Ascending aorta (tissue), 2 donors: ENCODE data around the gene KIRREL1. TPM values are rescaled to one million over a fixed set of nuclear protein-coding genes. Genes with fewer than 3 reads are reported as not detected.

ENCODE experiments used
- DNase-seq, 2 donors: peaks; one replicate each; pipeline ENCODE4 v3.0.0-alpha.2; 2019; ENCODE audit warnings: low spot score in 2 of 2
- H3K27ac ChIP-seq, 2 donors: fragments of 200-600 bp; sonication (generic); one replicate each; pipeline ENCODE4 v1.5.1; 2016 to 2017; ENCODE audit warnings: mild to moderate bottlenecking in 1 of 2
- H3K27me3 ChIP-seq: fragments of 200-600 bp; sonication (generic); one replicate; pipeline ENCODE4 v1.5.1; 2017
- H3K36me3 ChIP-seq, 2 donors: fragments of 200-600 bp; sonication (generic); one replicate each; pipeline ENCODE4 v1.5.1; 2016
- H3K4me1 ChIP-seq, 2 donors: fragments of 200-600 bp; sonication (generic); one replicate each; pipeline ENCODE4 v1.5.1; 2016 to 2017; ENCODE audit warnings: mild to moderate bottlenecking in 1 of 2
- H3K4me3 ChIP-seq, 2 donors: fragments of 200-600 bp; sonication (generic); one replicate each; pipeline ENCODE4 v1.5.1; 2016 to 2017; ENCODE audit warnings: mild to moderate bottlenecking in 1 of 2
- H3K9me3 ChIP-seq, 2 donors: fragments of 200-600 bp; sonication (generic); one replicate each; pipeline ENCODE4 v1.5.1; 2016
- intact Hi-C: fragments of 100-400 bp; cut with DNase I; formaldehyde crosslinking; loops from one replicate; pipeline ENCODE4 v1.15.1; 2023
- total RNA-seq: library from RNA; depleted of rRNA; stranded (reverse); fragments of >200 nt; gene quantifications from one replicate; pipeline ENCODE4 v1.1.0, GENCODE V29; 2016
- TF ChIP-seq, protein P1 (sequence below), 3 experiments: fragments of 200-600 bp in 2 of 3; fragments of 450-650 bp in 1 of 3; sonication (generic) in 2 of 3; IDR thresholded peaks; one replicate each; pipeline ENCODE4 v1.5.1; 2016 to 2019; ENCODE audit warnings: antibody characterized with exemption in 3 of 3, mild to moderate bottlenecking in 1 of 3, moderate library complexity in 1 of 3

Gene KIRREL1
- total RNA-seq, 1 donor from 2014 or later: 114 TPM

DNA sequence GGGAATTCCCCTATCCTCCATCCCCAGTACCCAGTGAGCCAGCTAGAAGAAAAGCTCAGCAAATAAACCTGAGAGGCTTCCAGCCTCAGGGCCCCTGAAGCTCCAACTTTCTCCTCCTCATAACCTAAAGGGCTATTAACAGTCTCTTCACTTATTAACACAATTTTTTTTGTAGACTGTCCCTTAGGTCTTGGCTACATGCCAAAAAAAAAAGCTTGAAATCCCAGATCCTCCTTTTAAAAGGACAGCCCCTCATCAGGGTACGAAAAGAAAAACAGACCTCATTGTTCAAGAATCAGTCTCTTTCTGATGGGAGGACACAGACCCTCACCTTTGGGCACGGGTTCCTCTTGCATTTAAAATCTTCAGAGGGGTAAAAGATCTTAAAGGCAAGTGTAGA lies 114.5 kb downstream of the KIRREL1 start:
- TF ChIP-seq, protein P1, sequence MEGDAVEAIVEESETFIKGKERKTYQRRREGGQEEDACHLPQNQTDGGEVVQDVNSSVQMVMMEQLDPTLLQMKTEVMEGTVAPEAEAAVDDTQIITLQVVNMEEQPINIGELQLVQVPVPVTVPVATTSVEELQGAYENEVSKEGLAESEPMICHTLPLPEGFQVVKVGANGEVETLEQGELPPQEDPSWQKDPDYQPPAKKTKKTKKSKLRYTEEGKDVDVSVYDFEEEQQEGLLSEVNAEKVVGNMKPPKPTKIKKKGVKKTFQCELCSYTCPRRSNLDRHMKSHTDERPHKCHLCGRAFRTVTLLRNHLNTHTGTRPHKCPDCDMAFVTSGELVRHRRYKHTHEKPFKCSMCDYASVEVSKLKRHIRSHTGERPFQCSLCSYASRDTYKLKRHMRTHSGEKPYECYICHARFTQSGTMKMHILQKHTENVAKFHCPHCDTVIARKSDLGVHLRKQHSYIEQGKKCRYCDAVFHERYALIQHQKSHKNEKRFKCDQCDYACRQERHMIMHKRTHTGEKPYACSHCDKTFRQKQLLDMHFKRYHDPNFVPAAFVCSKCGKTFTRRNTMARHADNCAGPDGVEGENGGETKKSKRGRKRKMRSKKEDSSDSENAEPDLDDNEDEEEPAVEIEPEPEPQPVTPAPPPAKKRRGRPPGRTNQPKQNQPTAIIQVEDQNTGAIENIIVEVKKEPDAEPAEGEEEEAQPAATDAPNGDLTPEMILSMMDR (IDR thresholded peaks at IDR 0.05): no peak
- no peak for DNase-seq
- no peak overlapping the region for H3K4me3 ChIP-seq
- intact Hi-C loops: no loop called here
- H3K4me1 ChIP-seq: peaks cover 0 to under 1% of the 10 kb centered on the region in 2 donors
- H3K27ac ChIP-seq: no peak overlapping the region
- no peaks in the 10 kb centered on the region for H3K36me3 ChIP-seq
- H3K9me3 ChIP-seq: no peaks in the 10 kb centered on the region
- no peaks in the 10 kb centered on the region for H3K27me3 ChIP-seq

DNA sequence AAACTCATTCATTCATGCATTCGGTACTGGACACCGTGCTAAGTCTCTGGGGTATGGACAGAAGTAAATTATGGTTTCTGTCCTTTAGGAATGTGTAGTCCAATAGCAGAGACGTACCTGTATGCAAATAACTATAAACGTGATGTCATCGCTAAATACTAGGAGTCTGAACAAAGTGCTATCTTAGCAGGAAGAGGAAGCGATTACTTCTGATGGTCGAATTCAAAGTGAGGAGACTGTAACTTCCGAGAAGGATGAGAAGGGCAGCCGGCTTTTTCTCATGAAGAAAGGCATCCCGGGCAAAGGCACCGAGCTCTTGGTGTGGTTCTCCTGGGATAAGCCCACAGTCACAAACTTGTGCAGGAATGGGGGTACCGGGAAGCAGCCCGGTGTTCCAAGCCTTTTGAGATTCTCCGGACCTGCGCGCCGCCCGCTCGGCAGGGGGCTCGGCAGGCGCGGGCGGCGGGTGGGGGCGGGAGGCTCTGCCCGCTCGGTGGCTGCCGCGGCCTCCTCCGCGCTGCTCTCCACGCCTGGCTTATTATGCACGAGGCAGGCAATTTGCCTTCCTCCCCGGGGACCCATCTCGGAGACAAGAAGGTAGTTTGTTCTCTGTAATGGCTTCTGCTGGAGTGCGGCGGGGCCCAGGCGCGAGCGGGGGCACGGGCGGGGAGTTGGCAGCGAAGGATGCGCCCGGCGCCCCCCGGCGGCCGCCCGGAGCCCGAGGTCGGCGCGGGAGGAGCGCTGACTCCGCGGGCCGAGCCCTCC lies 119.7 kb downstream of the KIRREL1 start:
- Histone ChIP-seq H3K4me3 (peak overlapping the region; percentile 45 to 77), H3K27ac (no peak overlapping the region), H3K4me1 (peaks cover 0 to 14% of the 10 kb centered on the region in 2 donors), H3K36me3 (no peaks in the 10 kb centered on the region), H3K27me3 (no peaks in the 10 kb centered on the region), H3K9me3 (no peaks in the 10 kb centered on the region)
- TF ChIP-seq, protein P1 (IDR thresholded peaks at IDR 0.05): peak in 1 of 3 experiments; percentile 33
- no peak for DNase-seq
- intact Hi-C loops: no loop called here

GRCh38 chr1:158113759-158114127 lies 120.3 kb downstream of the KIRREL1 start:
- Histone ChIP-seq H3K4me3 (peak overlapping the region; percentile 45 to 77), H3K27ac (no peak overlapping the region), H3K27me3 (no peaks in the 10 kb centered on the region), H3K4me1 (peaks cover 0 to 17% of the 10 kb centered on the region in 2 donors), H3K9me3 (no peaks in the 10 kb centered on the region), H3K36me3 (no peaks in the 10 kb centered on the region)
- intact Hi-C loops: no loop called here
- TF ChIP-seq, protein P1 (IDR thresholded peaks at IDR 0.05): no peak
- DNase-seq: no peak

- intact Hi-C loops: no loop called here
- DNase-seq: no peak
- peaks cover 0 to 17% of the 10 kb centered on the region in 2 donors for H3K4me1 ChIP-seq
- TF ChIP-seq, protein P1 (IDR thresholded peaks at IDR 0.05): no peak
- no peaks in the 10 kb centered on the region for H3K9me3 ChIP-seq
- H3K27me3 ChIP-seq: no peaks in the 10 kb centered on the region
- H3K4me3 ChIP-seq: no peak overlapping the region
- no peak overlapping the region for H3K27ac ChIP-seq
- no peaks in the 10 kb centered on the region for H3K36me3 ChIP-seq
Measured at GRCh38 chr1:158115126-158115525, 121.7 kb downstream of the KIRREL1 start.

DNA sequence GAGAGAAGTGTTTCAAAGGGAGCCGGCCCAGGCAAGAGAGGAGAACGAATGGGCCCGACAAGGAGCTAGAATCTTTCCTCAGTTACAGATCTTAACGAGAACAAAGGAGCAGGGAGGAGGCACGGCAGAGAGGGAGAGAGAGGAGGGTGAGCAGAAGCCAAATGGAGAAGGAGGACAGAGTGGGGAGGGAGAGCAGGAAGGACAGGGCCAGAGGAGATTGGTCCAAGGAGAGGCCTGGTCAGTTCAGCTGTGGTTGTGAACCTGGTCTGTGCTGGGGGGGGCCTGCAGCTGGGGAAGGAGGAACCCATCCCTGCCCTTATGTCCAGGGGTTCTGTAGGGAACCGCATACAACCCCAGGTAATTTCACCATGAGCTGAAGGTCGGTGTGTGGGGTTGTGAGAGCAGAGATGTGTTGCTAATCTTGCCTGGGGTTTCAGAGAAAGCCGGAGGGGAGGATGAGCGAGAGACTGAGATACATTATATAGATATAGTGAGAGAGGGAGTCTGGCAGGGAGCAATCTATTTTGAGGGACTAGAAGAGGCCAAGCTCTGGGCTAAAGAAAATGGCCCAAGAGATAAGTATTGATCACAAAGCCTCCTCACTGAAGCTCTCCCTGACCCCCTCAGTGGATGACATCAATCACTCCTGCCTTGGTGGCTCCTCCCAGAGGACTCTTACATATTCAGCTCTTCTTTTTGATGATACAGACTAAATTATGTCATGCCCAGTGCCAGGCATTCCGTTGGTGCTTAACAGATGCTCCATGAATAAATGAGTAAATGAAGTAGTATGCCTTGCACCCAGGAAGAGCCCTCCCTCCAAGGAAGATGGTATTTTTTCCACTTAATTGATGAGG lies 123.1 kb downstream of the KIRREL1 start:
- H3K4me1 ChIP-seq: peaks cover 0 to 17% of the 10 kb centered on the region in 2 donors
- no peaks in the 10 kb centered on the region for H3K36me3 ChIP-seq
- no peak overlapping the region for H3K4me3 ChIP-seq
- no peaks in the 10 kb centered on the region for H3K9me3 ChIP-seq
- H3K27ac ChIP-seq: no peak overlapping the region
- intact Hi-C loops: no loop called here
- TF ChIP-seq, protein P1 (IDR thresholded peaks at IDR 0.05): no peak
- no peaks in the 10 kb centered on the region for H3K27me3 ChIP-seq
- no peak for DNase-seq
